GM23248 (cell line): ENCODE results near the gene THBS1.

ENCODE experiments used
- EZH2 ChIP-seq: fragments of 200-600 bp; sonication (generic); IDR thresholded peaks from 2 replicates; pipeline ENCODE4 v1.6.1; 2018; ENCODE audit warnings: antibody characterized with exemption, mild to moderate bottlenecking; ENCODE audit not compliant: insufficient read depth, poor library complexity, severe bottlenecking
- EZH2phosphoT487 ChIP-seq: fragments of 200-600 bp; sonication (generic); IDR thresholded peaks from 2 replicates; pipeline ENCODE4 v1.6.1; 2018; ENCODE audit warnings: antibody characterized with exemption, moderate library complexity, mild to moderate bottlenecking, low read depth; ENCODE audit not compliant: insufficient read depth

DNA sequence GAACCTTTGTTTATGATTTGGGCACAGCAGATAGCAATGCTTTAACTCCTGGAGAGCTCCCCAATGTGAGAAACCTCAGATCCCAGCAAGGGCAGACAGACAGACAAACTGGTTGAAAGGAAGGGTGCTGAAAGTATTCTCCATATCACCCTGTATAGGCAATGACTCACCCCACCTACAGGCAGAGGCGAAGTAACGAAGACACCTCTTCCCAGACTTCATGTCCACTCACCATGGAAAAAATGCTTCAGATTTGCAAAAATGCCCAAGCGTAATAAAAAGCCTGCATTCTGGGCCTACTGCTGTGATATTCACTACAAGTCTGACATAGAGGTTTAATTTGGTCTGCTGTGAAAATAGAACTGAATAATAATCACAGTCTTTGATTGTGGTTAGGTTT is 50.5 kb downstream of the THBS1 start:
- TF ChIP-seq EZH2phosphoT487 = no peak
- no peak for TF ChIP-seq EZH2
